SK-N-SH (cell line): ENCODE measurements around the gene GTPBP10. TPM values are rescaled to one million over a fixed set of nuclear protein-coding genes. Genes with fewer than 3 reads are reported as not detected.

ENCODE experiments used
- CTCF ChIA-PET: fragments of 300-600, 350-600 bp; formaldehyde crosslinking; extraction: SDS; loops from one replicate; lab custom pipeline; 2021; lab: Yijun Ruan, JAX
- POLR2A ChIA-PET: fragments of 350-600 bp; sonication (Branson Sonifier 250); formaldehyde crosslinking; extraction: SDS; loops from one replicate; lab custom pipeline; 2020; ENCODE audit warnings: antibody characterized with exemption, inconsistent platforms; lab: Yijun Ruan, JAX
- DNase-seq: peaks from one replicate; pipeline ENCODE4 v3.0.0; 2012
- H2AFZ ChIP-seq: fragments of 200-600 bp; sonication (generic); 2 replicates; pipeline ENCODE4 v1.8.1; 2016; ENCODE audit warnings: antibody characterized with exemption, mild to moderate bottlenecking, low read depth
- H3F3A ChIP-seq: fragments of 200-600 bp; sonication (generic); replicated peaks from 2 replicates; pipeline ENCODE3; 2016; ENCODE audit warnings: antibody characterized with exemption, mild to moderate bottlenecking; ENCODE audit not compliant: insufficient read depth
- H3K27ac ChIP-seq, 2 experiments: fragments of 200-500 bp in 1 of 2; fragments of 200-600 bp in 1 of 2; sonication (Bioruptor generic) in 1 of 2; sonication (generic), shearing (Covaris generic) in 1 of 2; 2 replicates each; pipeline versions ENCODE4 v1.5.1 to v1.6.1; 2014 to 2016; ENCODE audit warnings: low read depth in 2 of 2, inconsistent platforms in 1 of 2, low read length in 1 of 2, mild to moderate bottlenecking in 1 of 2, mixed read lengths in 1 of 2
- H3K27me3 ChIP-seq: fragments of 200-600 bp; sonication (generic), shearing (Covaris generic); 2 replicates; pipeline ENCODE4 v1.6.1; 2016; ENCODE audit warnings: mixed run types; ENCODE audit not compliant: insufficient read depth
- H3K36me3 ChIP-seq, 2 experiments: fragments of 200-500 bp in 1 of 2; fragments of 200-600 bp in 1 of 2; sonication (Bioruptor generic) in 1 of 2; sonication (generic) in 1 of 2; replicated peaks in 1 of 2; 2 replicates each; pipeline versions ENCODE3 to v1.5.1; 2014 to 2016; ENCODE audit warnings: low read length in 1 of 2, mild to moderate bottlenecking in 1 of 2; ENCODE audit not compliant: insufficient read depth in 2 of 2, control insufficient read depth in 1 of 2
- H3K4me1 ChIP-seq, 2 experiments: fragments of 200-500 bp in 1 of 2; fragments of 200-600 bp in 1 of 2; sonication (Bioruptor generic) in 1 of 2; sonication (generic), shearing (Covaris generic) in 1 of 2; 2 replicates each; pipeline versions ENCODE4 v1.5.1 to v1.6.1; 2014 to 2016; ENCODE audit warnings: low read depth in 1 of 2, low read length in 1 of 2, mixed run types in 1 of 2; ENCODE audit not compliant: insufficient read depth in 2 of 2, control insufficient read depth in 1 of 2
- H3K4me2 ChIP-seq: fragments of 200-600 bp; sonication (generic), shearing (Covaris generic); 2 replicates; pipeline ENCODE4 v1.6.1; 2017; ENCODE audit warnings: mixed run types
- H3K4me3 ChIP-seq, 2 experiments: fragments of 200-500 bp in 1 of 2; fragments of 200-600 bp in 1 of 2; sonication (Bioruptor generic) in 1 of 2; sonication (generic), shearing (Covaris generic) in 1 of 2; 2 replicates each; pipeline versions ENCODE4 v1.5.1 to v1.8.1; 2014 to 2016; ENCODE audit warnings: low read depth in 2 of 2, inconsistent platforms in 1 of 2, low read length in 1 of 2, mild to moderate bottlenecking in 1 of 2, mixed read lengths in 1 of 2, moderate library complexity in 1 of 2
- H3K79me2 ChIP-seq: fragments of 200-600 bp; sonication (generic); 2 replicates; pipeline ENCODE4 v1.8.1; 2017; ENCODE audit warnings: mild to moderate bottlenecking; ENCODE audit not compliant: insufficient read depth
- H3K9ac ChIP-seq: fragments of 200-600 bp; sonication (generic); 2 replicates; pipeline ENCODE4 v1.6.1; 2017; ENCODE audit warnings: mixed run types
- H3K9me2 ChIP-seq: fragments of 200-600 bp; sonication (generic); 2 replicates; pipeline ENCODE4 v1.6.1; 2017; ENCODE audit warnings: mixed run types
- H3K9me3 ChIP-seq: fragments of 200-600 bp; sonication (generic); 2 replicates; pipeline ENCODE4 v1.6.1; 2017; ENCODE audit warnings: mixed run types, mild to moderate bottlenecking, moderate library complexity
- H4K20me1 ChIP-seq: fragments of 200-600 bp; sonication (generic); 2 replicates; pipeline ENCODE4 v1.6.1; 2017; ENCODE audit warnings: mild to moderate bottlenecking, mixed run types; ENCODE audit not compliant: insufficient read depth
- EP300 ChIP-seq, 2 experiments: IDR thresholded peaks; 2 replicates each; pipeline versions ENCODE4 v1.4.0 to v1.6.1; 2012; ENCODE audit warnings: borderline replicate concordance in 1 of 2, low read depth in 1 of 2, low read length in 1 of 2
- FOSL2 ChIP-seq: IDR thresholded peaks from 2 replicates; pipeline ENCODE4 v1.4.0; 2012; ENCODE audit warnings: low read depth, mild to moderate bottlenecking, moderate library complexity, borderline replicate concordance
- FOXJ3 ChIP-seq: sonication (generic); formaldehyde crosslinking; IDR thresholded peaks from 2 replicates; pipeline ENCODE4 v1.5.1; 2020; ENCODE audit warnings: mild to moderate bottlenecking, missing genetic modification reagents
- FOXM1 ChIP-seq: IDR thresholded peaks from 2 replicates; pipeline ENCODE4 v1.4.0; 2012; ENCODE audit warnings: low read depth, mild to moderate bottlenecking
- MEF2A ChIP-seq: IDR thresholded peaks from 2 replicates; pipeline ENCODE4 v1.4.0; 2012; ENCODE audit warnings: low read depth, borderline replicate concordance
- NFIC ChIP-seq: IDR thresholded peaks from 2 replicates; pipeline ENCODE4 v1.4.0; 2012; ENCODE audit warnings: borderline replicate concordance
- POLR2AphosphoS5 ChIP-seq: IDR thresholded peaks from 2 replicates; pipeline ENCODE4 v1.6.1; 2012; ENCODE audit warnings: low read depth, low read length
- TAF1 ChIP-seq: IDR thresholded peaks from 2 replicates; pipeline ENCODE4 v1.6.1; 2012; ENCODE audit warnings: low read depth, mild to moderate bottlenecking, low read length, moderate library complexity, borderline replicate concordance
- TEAD4 ChIP-seq: IDR thresholded peaks from 2 replicates; pipeline ENCODE4 v1.4.0; 2012; ENCODE audit warnings: mild to moderate bottlenecking, borderline replicate concordance; ENCODE audit not compliant: insufficient read depth
- USF2 ChIP-seq: fragments of 150-350 bp; IDR thresholded peaks from 2 replicates; pipeline ENCODE4 v1.6.1; 2017; ENCODE audit warnings: antibody characterized with exemption, low read length, low read depth, borderline replicate concordance
- WGBS: methylation state at CpG from one replicate; pipeline ENCODE4 v1.1.6; 2017; ENCODE audit warnings: low lambda C conversion rate; 5-methylcytosine and 5-hydroxymethylcytosine counted together
- polyA plus RNA-seq, 3 experiments: library from polyadenylated mRNA; depleted of rRNA; stranded (reverse); fragments of >200 nt; gene quantifications; 2 replicates each; pipeline ENCODE4 v1.2.3, GENCODE V29; 2012
- TF ChIP-seq, protein P1 (sequence below): IDR thresholded peaks from 2 replicates; pipeline ENCODE4 v1.4.0; 2012; ENCODE audit warnings: low read depth, borderline replicate concordance
- TF ChIP-seq, protein P2 (sequence below): IDR thresholded peaks from 2 replicates; pipeline ENCODE4 v1.6.1; 2012; ENCODE audit warnings: mild to moderate bottlenecking, low read depth, low read length, moderate library complexity
- TF ChIP-seq, protein P3 (sequence below): IDR thresholded peaks from 2 replicates; pipeline ENCODE4 v1.4.0; 2012; ENCODE audit warnings: low read depth, borderline replicate concordance

Gene GTPBP10
- polyA plus RNA-seq, 1 of the 3 experiments (the other 2 are of a cell fraction): 8.5 TPM

DNA sequence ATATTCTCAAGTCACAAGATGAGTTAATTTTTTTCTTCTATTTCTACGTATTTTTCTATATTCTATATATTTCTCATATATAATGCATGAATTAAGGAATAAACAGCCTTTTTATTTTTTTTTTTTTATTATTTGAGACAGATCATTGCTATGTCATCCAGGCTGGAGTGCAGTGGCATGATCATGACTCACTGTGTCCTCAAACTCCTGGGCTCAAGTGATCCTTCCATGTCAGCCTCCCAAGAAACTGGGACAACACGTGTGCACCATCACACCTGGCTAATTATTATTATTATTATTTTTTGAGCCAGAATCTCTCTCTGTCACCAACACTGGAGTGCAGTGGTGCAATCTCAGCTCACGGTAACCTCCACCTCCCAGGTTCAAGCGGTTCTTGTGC lies 58.3 kb downstream of the GTPBP10 start:
- H3K9ac ChIP-seq: peak overlapping the region; percentile 95; the same call in 1 of the 2 replicates
- peaks cover 33% of the 10 kb centered on the region for H3F3A ChIP-seq
- peak overlapping the region; percentile 97 to 99; a peak in 3 of 4 replicates for H3K27ac ChIP-seq
- TF ChIP-seq FOSL2 (peak; percentile 24; the same call in 1 of the 2 replicates), TEAD4 (no peak)
- H3K4me3 ChIP-seq: peak overlapping the region; percentile 71 to 81; a peak in 3 of 4 replicates
- peaks cover 34 to 46% of the 10 kb centered on the region in 2 experiments for H3K36me3 ChIP-seq
- H3K9me2 ChIP-seq: no peaks in the 10 kb centered on the region
- POLR2A ChIA-PET: no interaction called here
- no peaks in the 10 kb centered on the region for H3K9me3 ChIP-seq
- WGBS: 81% methylated on average over 4 of the region's 4 CpGs
- peaks cover 20 to 24% of the 10 kb centered on the region in 2 experiments; a peak in 3 of 4 replicates for H3K4me1 ChIP-seq
- H4K20me1 ChIP-seq: no peaks in the 10 kb centered on the region
- H2AFZ ChIP-seq: no peak overlapping the region
- H3K79me2 ChIP-seq: peaks cover 58% of the 10 kb centered on the region
- no peaks in the 10 kb centered on the region for H3K27me3 ChIP-seq
- CTCF ChIA-PET: interaction anchor here (2.5 kb wide), 1 partner anchor 23 kb away, joined by 11 read pairs; no protein-coding TSS in a partner anchor
- H3K4me2 ChIP-seq: peak overlapping the region; percentile 89
- no peak for DNase-seq

DNA sequence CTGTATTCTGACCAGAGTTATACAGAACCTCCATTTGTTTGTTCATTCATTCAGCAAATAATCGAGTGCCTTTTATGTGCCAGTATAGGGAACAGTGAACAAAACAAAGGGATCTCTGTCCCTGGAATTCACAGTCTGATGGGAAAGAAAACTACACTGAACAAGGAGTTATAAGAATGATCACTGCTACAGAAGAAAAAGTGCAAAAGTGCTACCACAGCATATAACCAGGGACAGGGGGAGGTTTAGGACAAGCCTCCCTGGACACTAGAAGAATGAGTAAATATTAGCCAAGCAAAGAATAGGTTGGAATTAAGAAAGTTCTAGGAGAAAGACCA lies 60.9 kb downstream of the GTPBP10 start:
- no peak overlapping the region for H3K4me3 ChIP-seq
- no peak overlapping the region for H3K27ac ChIP-seq
- ChIA-PET POLR2A (no interaction called here), CTCF (interaction anchor here (1.4 kb wide), 1 partner anchor 627 kb away, joined by 3 read pairs; no protein-coding TSS in a partner anchor)
- H2AFZ ChIP-seq: no peak overlapping the region
- H4K20me1 ChIP-seq: no peaks in the 10 kb centered on the region
- no peaks in the 10 kb centered on the region for H3K9me3 ChIP-seq
- TF ChIP-seq FOXJ3 (CRISPR knock-in tag) (no peak), FOXM1 (no peak), USF2 (no peak), NFIC (no peak), TEAD4 (no peak), POLR2AphosphoS5 (no peak), EP300 (IDR thresholded peaks at IDR 0.05; ENCODE audit: borderline replicate concordance in 1 of 2, low read depth in 1 of 2, low read length in 1 of 2) (no peak), MEF2A (no peak), TAF1 (no peak)
- TF ChIP-seq, protein P1, sequence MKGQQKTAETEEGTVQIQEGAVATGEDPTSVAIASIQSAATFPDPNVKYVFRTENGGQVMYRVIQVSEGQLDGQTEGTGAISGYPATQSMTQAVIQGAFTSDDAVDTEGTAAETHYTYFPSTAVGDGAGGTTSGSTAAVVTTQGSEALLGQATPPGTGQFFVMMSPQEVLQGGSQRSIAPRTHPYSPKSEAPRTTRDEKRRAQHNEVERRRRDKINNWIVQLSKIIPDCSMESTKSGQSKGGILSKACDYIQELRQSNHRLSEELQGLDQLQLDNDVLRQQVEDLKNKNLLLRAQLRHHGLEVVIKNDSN: no peak
- TF ChIP-seq, protein P2, sequence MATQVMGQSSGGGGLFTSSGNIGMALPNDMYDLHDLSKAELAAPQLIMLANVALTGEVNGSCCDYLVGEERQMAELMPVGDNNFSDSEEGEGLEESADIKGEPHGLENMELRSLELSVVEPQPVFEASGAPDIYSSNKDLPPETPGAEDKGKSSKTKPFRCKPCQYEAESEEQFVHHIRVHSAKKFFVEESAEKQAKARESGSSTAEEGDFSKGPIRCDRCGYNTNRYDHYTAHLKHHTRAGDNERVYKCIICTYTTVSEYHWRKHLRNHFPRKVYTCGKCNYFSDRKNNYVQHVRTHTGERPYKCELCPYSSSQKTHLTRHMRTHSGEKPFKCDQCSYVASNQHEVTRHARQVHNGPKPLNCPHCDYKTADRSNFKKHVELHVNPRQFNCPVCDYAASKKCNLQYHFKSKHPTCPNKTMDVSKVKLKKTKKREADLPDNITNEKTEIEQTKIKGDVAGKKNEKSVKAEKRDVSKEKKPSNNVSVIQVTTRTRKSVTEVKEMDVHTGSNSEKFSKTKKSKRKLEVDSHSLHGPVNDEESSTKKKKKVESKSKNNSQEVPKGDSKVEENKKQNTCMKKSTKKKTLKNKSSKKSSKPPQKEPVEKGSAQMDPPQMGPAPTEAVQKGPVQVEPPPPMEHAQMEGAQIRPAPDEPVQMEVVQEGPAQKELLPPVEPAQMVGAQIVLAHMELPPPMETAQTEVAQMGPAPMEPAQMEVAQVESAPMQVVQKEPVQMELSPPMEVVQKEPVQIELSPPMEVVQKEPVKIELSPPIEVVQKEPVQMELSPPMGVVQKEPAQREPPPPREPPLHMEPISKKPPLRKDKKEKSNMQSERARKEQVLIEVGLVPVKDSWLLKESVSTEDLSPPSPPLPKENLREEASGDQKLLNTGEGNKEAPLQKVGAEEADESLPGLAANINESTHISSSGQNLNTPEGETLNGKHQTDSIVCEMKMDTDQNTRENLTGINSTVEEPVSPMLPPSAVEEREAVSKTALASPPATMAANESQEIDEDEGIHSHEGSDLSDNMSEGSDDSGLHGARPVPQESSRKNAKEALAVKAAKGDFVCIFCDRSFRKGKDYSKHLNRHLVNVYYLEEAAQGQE: no peak
- TF ChIP-seq, protein P3, sequence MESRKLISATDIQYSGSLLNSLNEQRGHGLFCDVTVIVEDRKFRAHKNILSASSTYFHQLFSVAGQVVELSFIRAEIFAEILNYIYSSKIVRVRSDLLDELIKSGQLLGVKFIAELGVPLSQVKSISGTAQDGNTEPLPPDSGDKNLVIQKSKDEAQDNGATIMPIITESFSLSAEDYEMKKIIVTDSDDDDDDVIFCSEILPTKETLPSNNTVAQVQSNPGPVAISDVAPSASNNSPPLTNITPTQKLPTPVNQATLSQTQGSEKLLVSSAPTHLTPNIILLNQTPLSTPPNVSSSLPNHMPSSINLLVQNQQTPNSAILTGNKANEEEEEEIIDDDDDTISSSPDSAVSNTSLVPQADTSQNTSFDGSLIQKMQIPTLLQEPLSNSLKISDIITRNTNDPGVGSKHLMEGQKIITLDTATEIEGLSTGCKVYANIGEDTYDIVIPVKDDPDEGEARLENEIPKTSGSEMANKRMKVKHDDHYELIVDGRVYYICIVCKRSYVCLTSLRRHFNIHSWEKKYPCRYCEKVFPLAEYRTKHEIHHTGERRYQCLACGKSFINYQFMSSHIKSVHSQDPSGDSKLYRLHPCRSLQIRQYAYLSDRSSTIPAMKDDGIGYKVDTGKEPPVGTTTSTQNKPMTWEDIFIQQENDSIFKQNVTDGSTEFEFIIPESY: no peak
- H3K27me3 ChIP-seq: no peaks in the 10 kb centered on the region
- peaks cover 23% of the 10 kb centered on the region for H3F3A ChIP-seq
- DNase-seq: no peak
- H3K4me1 ChIP-seq: peaks cover 11 to 16% of the 10 kb centered on the region in 2 experiments; a peak in 3 of 4 replicates
- H3K36me3 ChIP-seq: peaks cover 55 to 71% of the 10 kb centered on the region in 2 experiments
- H3K4me2 ChIP-seq: no peak overlapping the region
- no peaks in the 10 kb centered on the region for H3K9me2 ChIP-seq
- peaks cover 83% of the 10 kb centered on the region for H3K79me2 ChIP-seq
- 92% methylated on average over 1 of the region's 1 CpG for WGBS
- H3K9ac ChIP-seq: no peak overlapping the region
